Measurements from ENCODE around the gene NXNL1. TPM values are rescaled to one million over a fixed set of nuclear protein-coding genes. Genes with fewer than 3 reads are reported as not detected.
A peak's percentile ranks its signal among the peaks of the same experiment; 100 is the strongest.

NXNL1 gene
- total RNA-seq, 2 donors from 2014 or later = not detected

GRCh38 chr19:17497149-17497798 is 36.5 kb upstream of the NXNL1 start:
- WGBS = 79% methylated on average over 41 of the region's 41 CpGs

GRCh38 chr19:17496337-17496997 is 35.7 kb upstream of the NXNL1 start:
- H3K4me1 ChIP-seq (replicated peaks) = no peaks in the 10 kb centered on the region
- DNase-seq (ENCODE audit: low spot score) = peak; percentile 35
- no peaks in the 10 kb centered on the region for H3K27me3 ChIP-seq (replicated peaks; ENCODE audit: insufficient read depth)
- H3K4me3 ChIP-seq = no peak overlapping the region
- TF ChIP-seq CTCF (IDR thresholded peaks at IDR 0.05) (peak; percentile 36 to 84 (median 60)), POLR2A (IDR thresholded peaks at IDR 0.05) (no peak), POLR2AphosphoS5 (IDR thresholded peaks at IDR 0.05) (peak; percentile 24)
- H3K36me3 ChIP-seq = no peaks in the 10 kb centered on the region
- H3K27ac ChIP-seq = no peak overlapping the region
- intact Hi-C loops (cut with DNase I) = no loop called here
- 54% methylated on average over 12 of the region's 14 CpGs for WGBS
- no peaks in the 10 kb centered on the region for H3K9me3 ChIP-seq

More at GRCh38 chr19:17497149-17497798, 36.5 kb upstream of the NXNL1 start:
- TF ChIP-seq CTCF (IDR thresholded peaks at IDR 0.05) (no peak), POLR2A (IDR thresholded peaks at IDR 0.05) (no peak), POLR2AphosphoS5 (IDR thresholded peaks at IDR 0.05) (no peak)
- DNase-seq (ENCODE audit: low spot score) = no peak
- Histone ChIP-seq H3K9me3 (no peaks in the 10 kb centered on the region), H3K27ac (no peak overlapping the region), H3K4me3 (no peak overlapping the region), H3K36me3 (no peaks in the 10 kb centered on the region), H3K27me3 (replicated peaks; ENCODE audit: insufficient read depth) (no peaks in the 10 kb centered on the region), H3K4me1 (replicated peaks) (no peaks in the 10 kb centered on the region)
- intact Hi-C loops (cut with DNase I) = no loop called here

- no peak for DNase-seq (ENCODE audit: low spot score)
- WGBS = 72% methylated on average over 9 of the region's 9 CpGs
- Histone ChIP-seq H3K9me3 (no peaks in the 10 kb centered on the region), H3K4me3 (no peak overlapping the region), H3K27me3 (replicated peaks; ENCODE audit: insufficient read depth) (no peaks in the 10 kb centered on the region), H3K27ac (no peak overlapping the region), H3K36me3 (no peaks in the 10 kb centered on the region), H3K4me1 (replicated peaks) (no peaks in the 10 kb centered on the region)
- TF ChIP-seq POLR2AphosphoS5 (IDR thresholded peaks at IDR 0.05) = no peak
- no peak for TF ChIP-seq POLR2A (IDR thresholded peaks at IDR 0.05)
- TF ChIP-seq CTCF (IDR thresholded peaks at IDR 0.05) = no peak
- intact Hi-C loops (cut with DNase I) = no loop called here
These were observed 35.0 kb upstream of the NXNL1 start for GRCh38 chr19:17495639-17496296.

- no peak overlapping the region for H3K4me3 ChIP-seq
- no peaks in the 10 kb centered on the region for H3K9me3 ChIP-seq
- H3K27me3 ChIP-seq (replicated peaks; ENCODE audit: insufficient read depth) = no peaks in the 10 kb centered on the region
- H3K27ac ChIP-seq = no peak overlapping the region
- TF ChIP-seq CTCF (IDR thresholded peaks at IDR 0.05) (no peak), POLR2AphosphoS5 (IDR thresholded peaks at IDR 0.05) (no peak), POLR2A (IDR thresholded peaks at IDR 0.05) (no peak)
- no peaks in the 10 kb centered on the region for H3K4me1 ChIP-seq (replicated peaks)
- WGBS = 93% methylated on average over 5 of the region's 5 CpGs
- intact Hi-C loops (cut with DNase I) = no loop called here
- DNase-seq (ENCODE audit: low spot score) = no peak
- no peaks in the 10 kb centered on the region for H3K36me3 ChIP-seq
These were observed 30.6 kb upstream of the NXNL1 start for GRCh38 chr19:17491287-17491686.
